NT2/D1 (cell line): ENCODE results near the gene ENDOD1.

Experiments used
- SUZ12 ChIP-seq: IDR thresholded peaks from 2 replicates; pipeline ENCODE4 v1.6.1; 2011; ENCODE audit not compliant: insufficient read length, insufficient read depth; ENCODE audit errors: extremely low read depth
- YY1 ChIP-seq: IDR thresholded peaks from 2 replicates; pipeline ENCODE4 v1.6.1; 2011; ENCODE audit not compliant: insufficient read length, insufficient read depth
- ZNF274 ChIP-seq: IDR thresholded peaks from 2 replicates; pipeline ENCODE4 v1.6.1; 2011; ENCODE audit warnings: mild to moderate bottlenecking, low read depth, low read length

DNA sequence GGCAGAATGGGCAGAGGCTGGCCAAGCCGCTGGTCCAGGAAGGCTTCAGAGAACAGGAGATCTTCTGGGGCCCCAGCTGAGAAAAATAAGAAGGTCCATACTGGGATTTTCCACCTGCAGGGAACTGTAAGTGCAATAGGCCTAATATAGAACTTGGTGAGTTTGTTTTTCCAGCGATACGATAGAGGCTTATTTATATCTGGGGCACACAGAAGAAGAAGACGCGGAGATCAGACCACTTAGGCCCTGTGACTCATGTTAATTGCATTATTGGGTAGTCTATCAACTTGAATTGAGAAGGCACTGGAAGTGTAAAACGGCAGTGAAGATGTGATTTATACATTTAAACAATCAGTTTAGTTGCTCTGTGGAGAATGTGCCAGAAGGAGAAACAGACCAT lies 30.6 kb upstream of the ENDOD1 start:
- no peak for TF ChIP-seq YY1
- TF ChIP-seq SUZ12 = no peak
- no peak for TF ChIP-seq ZNF274
